GM18858 (cell line): ENCODE measurements around the gene CDK2AP2.
A peak's percentile ranks its signal among the peaks of the same experiment; 100 is the strongest.
"Not testable (repeated sequence)": the region's sequence is repeated elsewhere in the genome, so short reads cannot be mapped to it uniquely, and the experiment has no call there.

Experiments
- ATAC-seq: cut with Tn5 transposase; IDR thresholded peaks from one replicate; pipeline ENCODE4 v1.9.1; 2021; ENCODE audit not compliant: unreplicated experiment

The CDK2AP2 gene

GRCh38 chr11:67524480-67524808 lies 16.5 kb upstream of the CDK2AP2 start:
- no peak for ATAC-seq

- ATAC-seq = no peak
Measured at GRCh38 chr11:67523556-67524479, 15.9 kb upstream of the CDK2AP2 start.

- no peak for ATAC-seq
Measured at GRCh38 chr11:67522844-67523555, 15.0 kb upstream of the CDK2AP2 start, which contains the start of gene CABP2. Gene CABP2, minus strand, starts transcription at chr11:67523446. Its CDS starts 120 bp downstream, at chr11:67523326.

- no peak for ATAC-seq
Measured at GRCh38 chr11:67522338-67522737, 14.4 kb upstream of the CDK2AP2 start.

- no peak for ATAC-seq
Measured at GRCh38 chr11:67521924-67522323, 14.0 kb upstream of the CDK2AP2 start.

GRCh38 chr11:67520856-67521824 lies 13.2 kb upstream of the CDK2AP2 start:
- ATAC-seq = no peak

- ATAC-seq = no peak
Measured at GRCh38 chr11:67519726-67520125, 11.8 kb upstream of the CDK2AP2 start.

GRCh38 chr11:67517784-67518552 lies 10.0 kb upstream of the CDK2AP2 start:
- no peak for ATAC-seq

- ATAC-seq = no peak
Measured at GRCh38 chr11:67516806-67517205, 8.8 kb upstream of the CDK2AP2 start.

GRCh38 chr11:67514116-67514515 lies 6.2 kb upstream of the CDK2AP2 start:
- ATAC-seq = no peak

GRCh38 chr11:67511558-67511957 lies 3.6 kb upstream of the CDK2AP2 start:
- ATAC-seq = not testable (repeated sequence)

GRCh38 chr11:67510023-67510345 lies 2.0 kb upstream of the CDK2AP2 start:
- no peak for ATAC-seq

- ATAC-seq = peak; percentile 23
Measured at GRCh38 chr11:67508486-67509121, 642 bp upstream of the CDK2AP2 start.

GRCh38 chr11:67507242-67507863 lies 609 bp downstream of the CDK2AP2 start:
- ATAC-seq = no peak

- no peak for ATAC-seq
Measured at GRCh38 chr11:67506426-67507051, 1.4 kb downstream of the CDK2AP2 start.

- no peak for ATAC-seq
Measured at GRCh38 chr11:67505605-67506396, 2.2 kb downstream of the CDK2AP2 start.

- ATAC-seq = no peak
Measured at GRCh38 chr11:67504950-67505581, 2.9 kb downstream of the CDK2AP2 start, which contains the start of gene PITPNM1. Gene PITPNM1, minus strand, starts transcription at chr11:67505363. Its CDS starts 1,183 bp downstream, at chr11:67504180.
